ENCODE data around the gene PKD2L1.

PKD2L1 gene

GRCh38 chr10:100356067-100357017 lies 26.3 kb upstream of the PKD2L1 start:
- DNase-seq, result no peak

- no peak for DNase-seq
These were observed 25.1 kb upstream of the PKD2L1 start for GRCh38 chr10:100355086-100355485.

- no peak for DNase-seq
These were observed 23.9 kb upstream of the PKD2L1 start for GRCh38 chr10:100353770-100354485.

GRCh38 chr10:100350914-100351485 lies 21.0 kb upstream of the PKD2L1 start:
- DNase-seq, result no peak

GRCh38 chr10:100349672-100350071 lies 19.6 kb upstream of the PKD2L1 start:
- DNase-seq, result no peak

- DNase-seq, result no peak
These were observed 19.1 kb upstream of the PKD2L1 start for GRCh38 chr10:100349087-100349486.

GRCh38 chr10:100348389-100348927 lies 18.4 kb upstream of the PKD2L1 start:
- no peak for DNase-seq

- DNase-seq, result no peak
These were observed 17.7 kb upstream of the PKD2L1 start for GRCh38 chr10:100347568-100348195.

- DNase-seq, result peak; percentile 65
These were observed 16.9 kb upstream of the PKD2L1 start, which contains the start of gene SCD for GRCh38 chr10:100346765-100347567. TSS of gene SCD (plus strand) at chr10:100347233. CDS start at chr10:100347505, 272 bp downstream.

- peak; percentile 29 for DNase-seq
These were observed 16.3 kb upstream of the PKD2L1 start for GRCh38 chr10:100346351-100346764.

- no peak for DNase-seq
These were observed 15.7 kb upstream of the PKD2L1 start for GRCh38 chr10:100345570-100346330.

GRCh38 chr10:100344241-100344788 lies 14.3 kb upstream of the PKD2L1 start:
- DNase-seq, result no peak

- DNase-seq, result no peak
These were observed 12.6 kb upstream of the PKD2L1 start for GRCh38 chr10:100342627-100342972.

- DNase-seq, result no peak
These were observed 12.1 kb upstream of the PKD2L1 start for GRCh38 chr10:100341953-100342626.

GRCh38 chr10:100340948-100341847 lies 11.2 kb upstream of the PKD2L1 start:
- no peak for DNase-seq

GRCh38 chr10:100339236-100339635 lies 9.2 kb upstream of the PKD2L1 start:
- DNase-seq, result no peak

GRCh38 chr10:100338434-100339036 lies 8.5 kb upstream of the PKD2L1 start:
- peak; percentile 66 for DNase-seq

- DNase-seq, result no peak
These were observed 4.7 kb upstream of the PKD2L1 start for GRCh38 chr10:100334762-100335161.

Measured in activated effector memory CD4-positive, alpha-beta T cell treated with Interleukin-2 at 50 U/mL for 16 hours (primary cell).